ENCODE measurements around the gene IL1B. TPM values are rescaled to one million over a fixed set of nuclear protein-coding genes. Genes with fewer than 3 reads are reported as not detected.

IL1B gene
- polyA plus RNA-seq, 1 donor from 2014 or later = not detected

GRCh38 chr2:112794131-112794733, 42.3 kb downstream of the IL1B start:
- Mint-ChIP-seq H3K27me3 (no peaks in the 10 kb centered on the region), H3K4me3 (no peak overlapping the region), H3K27ac (no peak overlapping the region), H3K4me1 (peaks cover 0 to 12% (median 6%) of the 10 kb centered on the region in 3 donors), H3K36me3 (peaks cover 4% of the 10 kb centered on the region), H3K9me3 (no peaks in the 10 kb centered on the region)

- Mint-ChIP-seq H3K4me3 (no peak overlapping the region), H3K4me1 (peaks cover 0 to 10% (median 4%) of the 10 kb centered on the region in 3 donors), H3K36me3 (peaks cover 4% of the 10 kb centered on the region), H3K27ac (no peak overlapping the region), H3K27me3 (no peaks in the 10 kb centered on the region), H3K9me3 (no peaks in the 10 kb centered on the region)
Measured at GRCh38 chr2:112793449-112793978, 43.1 kb downstream of the IL1B start.

- Mint-ChIP-seq H3K9me3 (no peaks in the 10 kb centered on the region), H3K27me3 (no peaks in the 10 kb centered on the region), H3K36me3 (peaks cover 4% of the 10 kb centered on the region), H3K27ac (no peak overlapping the region), H3K4me1 (peaks cover 0 to 10% (median 6%) of the 10 kb centered on the region in 3 donors), H3K4me3 (no peak overlapping the region)
Measured at GRCh38 chr2:112792419-112792818, 44.2 kb downstream of the IL1B start.

GRCh38 chr2:112791693-112792230, 44.8 kb downstream of the IL1B start:
- Mint-ChIP-seq H3K27ac (no peak overlapping the region), H3K9me3 (no peaks in the 10 kb centered on the region), H3K4me3 (no peak overlapping the region), H3K27me3 (no peaks in the 10 kb centered on the region), H3K36me3 (peaks cover 4% of the 10 kb centered on the region), H3K4me1 (peaks cover 0 to 10% (median 6%) of the 10 kb centered on the region in 3 donors)

- Mint-ChIP-seq H3K27ac (no peak overlapping the region), H3K36me3 (peaks cover 4% of the 10 kb centered on the region), H3K27me3 (no peaks in the 10 kb centered on the region), H3K4me3 (no peak overlapping the region), H3K9me3 (no peaks in the 10 kb centered on the region), H3K4me1 (peaks cover 0 to 10% (median 6%) of the 10 kb centered on the region in 3 donors)
Measured at GRCh38 chr2:112791019-112791418, 45.6 kb downstream of the IL1B start.

- peak overlapping the region in 1 of 3 donors; percentile 82 for H3K27ac Mint-ChIP-seq
- H3K4me1 Mint-ChIP-seq = peaks cover 0 to 10% (median 5%) of the 10 kb centered on the region in 3 donors
- H3K9me3 Mint-ChIP-seq = no peaks in the 10 kb centered on the region
- H3K4me3 Mint-ChIP-seq = no peak overlapping the region
- H3K36me3 Mint-ChIP-seq = peaks cover 3% of the 10 kb centered on the region
- H3K27me3 Mint-ChIP-seq = no peaks in the 10 kb centered on the region
Measured at GRCh38 chr2:112790305-112790704, 46.3 kb downstream of the IL1B start.

GRCh38 chr2:112789186-112789585, 47.4 kb downstream of the IL1B start:
- Mint-ChIP-seq H3K9me3 (no peaks in the 10 kb centered on the region), H3K4me1 (peaks cover 0 to 11% (median 10%) of the 10 kb centered on the region in 3 donors), H3K4me3 (no peak overlapping the region), H3K27ac (no peak overlapping the region), H3K27me3 (no peaks in the 10 kb centered on the region), H3K36me3 (peaks cover 3% of the 10 kb centered on the region)

GRCh38 chr2:112788653-112789052, 47.9 kb downstream of the IL1B start:
- Mint-ChIP-seq H3K27ac (peak overlapping the region in 1 of 3 donors; percentile 57), H3K9me3 (no peaks in the 10 kb centered on the region), H3K36me3 (peaks cover 3% of the 10 kb centered on the region), H3K27me3 (no peaks in the 10 kb centered on the region), H3K4me3 (no peak overlapping the region), H3K4me1 (peaks cover 4 to 11% (median 7%) of the 10 kb centered on the region in 3 donors)

GRCh38 chr2:112787729-112788393, 48.7 kb downstream of the IL1B start:
- no peaks in the 10 kb centered on the region for H3K27me3 Mint-ChIP-seq
- peak overlapping the region in 1 of 3 donors; percentile 57 for H3K27ac Mint-ChIP-seq
- no peaks in the 10 kb centered on the region for H3K9me3 Mint-ChIP-seq
- no peak overlapping the region for H3K4me3 Mint-ChIP-seq
- peaks cover 3% of the 10 kb centered on the region for H3K36me3 Mint-ChIP-seq
- peaks cover 9 to 14% (median 12%) of the 10 kb centered on the region in 3 donors for H3K4me1 Mint-ChIP-seq

GRCh38 chr2:112787294-112787693, 49.3 kb downstream of the IL1B start:
- H3K9me3 Mint-ChIP-seq = no peaks in the 10 kb centered on the region
- no peak overlapping the region for H3K27ac Mint-ChIP-seq
- H3K4me1 Mint-ChIP-seq = peaks cover 14 to 20% (median 18%) of the 10 kb centered on the region in 3 donors
- no peaks in the 10 kb centered on the region for H3K27me3 Mint-ChIP-seq
- H3K36me3 Mint-ChIP-seq = peaks cover 3% of the 10 kb centered on the region
- H3K4me3 Mint-ChIP-seq = no peak overlapping the region

- H3K4me3 Mint-ChIP-seq = peak within 1 kb of the TSS in 3 of 4 donors; percentile 7 to 76 (median 74)
- H3K27ac Mint-ChIP-seq = peak within 1 kb of the TSS in 1 of 3 donors; percentile 78
- H3K27me3 Mint-ChIP-seq = no peaks in the 10 kb centered on the region
- peaks cover 23 to 29% (median 26%) of the 10 kb centered on the region in 3 donors for H3K4me1 Mint-ChIP-seq
- H3K9me3 Mint-ChIP-seq = no peaks in the 10 kb centered on the region
- H3K36me3 Mint-ChIP-seq = no peaks in the 10 kb centered on the region
Measured at GRCh38 chr2:112784199-112785189, 52.1 kb downstream of the IL1B start, which contains the start of gene IL1A. IL1A (minus strand) TSS chr2:112784493; CDS start chr2:112783770, 723 bp downstream.

GRCh38 chr2:112783187-112783714, 53.3 kb downstream of the IL1B start:
- Mint-ChIP-seq H3K27ac (no peak overlapping the region), H3K9me3 (no peaks in the 10 kb centered on the region), H3K4me3 (no peak overlapping the region), H3K36me3 (no peaks in the 10 kb centered on the region), H3K4me1 (peaks cover 23 to 29% (median 26%) of the 10 kb centered on the region in 3 donors), H3K27me3 (no peaks in the 10 kb centered on the region)

GRCh38 chr2:112782234-112782799, 54.3 kb downstream of the IL1B start:
- peak overlapping the region in 2 of 4 donors; percentile 79 to 86 for H3K4me3 Mint-ChIP-seq
- H3K4me1 Mint-ChIP-seq = peaks cover 23 to 27% (median 26%) of the 10 kb centered on the region in 3 donors
- H3K9me3 Mint-ChIP-seq = no peaks in the 10 kb centered on the region
- H3K36me3 Mint-ChIP-seq = no peaks in the 10 kb centered on the region
- peak overlapping the region; percentile 1 to 47 (median 14) for H3K27ac Mint-ChIP-seq
- H3K27me3 Mint-ChIP-seq = no peaks in the 10 kb centered on the region

All from IgD-negative memory B cell (primary cell).